HL-60 (cell line): ENCODE measurements around the gene LSG1.

Experiments
- CTCF ChIP-seq: IDR thresholded peaks from one replicate; pipeline ENCODE4 v1.5.1; 2011; ENCODE audit warnings: low read length, control low read depth, inconsistent platforms; ENCODE audit not compliant: insufficient read depth
- GABPA ChIP-seq: IDR thresholded peaks from 2 replicates; pipeline ENCODE4 v1.6.1; 2012; ENCODE audit warnings: low read depth
- POLR2AphosphoS5 ChIP-seq: IDR thresholded peaks from 2 replicates; pipeline ENCODE4 v1.6.1; 2012; ENCODE audit warnings: low read depth
- REST ChIP-seq: IDR thresholded peaks from 2 replicates; pipeline ENCODE4 v1.6.1; 2012; ENCODE audit warnings: low read depth; ENCODE audit not compliant: insufficient replicate concordance

GRCh38 chr3:194718079-194718478 lies 46.1 kb upstream of the LSG1 start:
- TF ChIP-seq CTCF (no peak), POLR2AphosphoS5 (no peak), GABPA (no peak), REST (no peak)
